ENCODE measurements around the gene ZNF592.

GRCh38 chr15:84788500-84788899, 40.1 kb downstream of the ZNF592 start:
- no peak for TF ChIP-seq CTCF (IDR thresholded peaks at IDR 0.05)
- TF ChIP-seq POLR2A (IDR thresholded peaks at IDR 0.05): no peak
